ENCODE data around the gene GDF2.

Gene GDF2

GRCh38 chr10:47369251-47369894 lies 47.1 kb downstream of the GDF2 start:
- no peak for TF ChIP-seq CTCF (conservative IDR thresholded peaks at IDR 0.05; ENCODE audit: low read length)
- no peak overlapping the region for H3K4me3 ChIP-seq (ENCODE audit: low read length)
- no peak for DNase-seq (ENCODE audit: low read depth)

GRCh38 chr10:47370015-47370767 lies 47.9 kb downstream of the GDF2 start:
- no peak overlapping the region for H3K4me3 ChIP-seq (ENCODE audit: low read length)
- no peak for DNase-seq (ENCODE audit: low read depth)
- no peak for TF ChIP-seq CTCF (conservative IDR thresholded peaks at IDR 0.05; ENCODE audit: low read length)

- no peak for TF ChIP-seq CTCF (conservative IDR thresholded peaks at IDR 0.05; ENCODE audit: low read length)
- no peak for DNase-seq (ENCODE audit: low read depth)
- no peak overlapping the region for H3K4me3 ChIP-seq (ENCODE audit: low read length)
These were observed 48.6 kb downstream of the GDF2 start for GRCh38 chr10:47370878-47371277.

GRCh38 chr10:47371629-47372485 lies 49.6 kb downstream of the GDF2 start:
- H3K4me3 ChIP-seq (ENCODE audit: low read length) = no peak overlapping the region
- DNase-seq (ENCODE audit: low read depth) = no peak
- TF ChIP-seq CTCF (conservative IDR thresholded peaks at IDR 0.05; ENCODE audit: low read length) = no peak

- no peak for TF ChIP-seq CTCF (conservative IDR thresholded peaks at IDR 0.05; ENCODE audit: low read length)
- DNase-seq (ENCODE audit: low read depth) = no peak
- no peak overlapping the region for H3K4me3 ChIP-seq (ENCODE audit: low read length)
These were observed 50.5 kb downstream of the GDF2 start for GRCh38 chr10:47372726-47373125.

GRCh38 chr10:47374611-47375536 lies 52.6 kb downstream of the GDF2 start:
- peak; percentile 60 for DNase-seq (ENCODE audit: low read depth)
- no peak overlapping the region for H3K4me3 ChIP-seq (ENCODE audit: low read length)
- no peak for TF ChIP-seq CTCF (conservative IDR thresholded peaks at IDR 0.05; ENCODE audit: low read length)

Data from AG10803 (cell line).